SK-N-SH (cell line): ENCODE measurements around the gene BRD3. TPM values are rescaled to one million over a fixed set of nuclear protein-coding genes. Genes with fewer than 3 reads are reported as not detected.
"Not testable (repeated sequence)": the region's sequence is repeated elsewhere in the genome, so short reads cannot be mapped to it uniquely, and the experiment has no call there.

ENCODE experiments used
- CTCF ChIA-PET: fragments of 300-600, 350-600 bp; formaldehyde crosslinking; extraction: SDS; loops from one replicate; lab custom pipeline; 2021; lab: Yijun Ruan, JAX
- POLR2A ChIA-PET: fragments of 350-600 bp; sonication (Branson Sonifier 250); formaldehyde crosslinking; extraction: SDS; loops from one replicate; lab custom pipeline; 2020; ENCODE audit warnings: antibody characterized with exemption, inconsistent platforms; lab: Yijun Ruan, JAX
- DNase-seq: peaks from one replicate; pipeline ENCODE4 v3.0.0; 2012
- H2AFZ ChIP-seq: fragments of 200-600 bp; sonication (generic); 2 replicates; pipeline ENCODE4 v1.8.1; 2016; ENCODE audit warnings: antibody characterized with exemption, mild to moderate bottlenecking, low read depth
- H3F3A ChIP-seq: fragments of 200-600 bp; sonication (generic); replicated peaks from 2 replicates; pipeline ENCODE3; 2016; ENCODE audit warnings: antibody characterized with exemption, mild to moderate bottlenecking; ENCODE audit not compliant: insufficient read depth
- H3K27ac ChIP-seq, 2 experiments: fragments of 200-500 bp in 1 of 2; fragments of 200-600 bp in 1 of 2; sonication (Bioruptor generic) in 1 of 2; sonication (generic), shearing (Covaris generic) in 1 of 2; 2 replicates each; pipeline versions ENCODE4 v1.5.1 to v1.6.1; 2014 to 2016; ENCODE audit warnings: low read depth in 2 of 2, inconsistent platforms in 1 of 2, low read length in 1 of 2, mild to moderate bottlenecking in 1 of 2, mixed read lengths in 1 of 2
- H3K27me3 ChIP-seq: fragments of 200-600 bp; sonication (generic), shearing (Covaris generic); 2 replicates; pipeline ENCODE4 v1.6.1; 2016; ENCODE audit warnings: mixed run types; ENCODE audit not compliant: insufficient read depth
- H3K36me3 ChIP-seq, 2 experiments: fragments of 200-500 bp in 1 of 2; fragments of 200-600 bp in 1 of 2; sonication (Bioruptor generic) in 1 of 2; sonication (generic) in 1 of 2; replicated peaks in 1 of 2; 2 replicates each; pipeline versions ENCODE3 to v1.5.1; 2014 to 2016; ENCODE audit warnings: low read length in 1 of 2, mild to moderate bottlenecking in 1 of 2; ENCODE audit not compliant: insufficient read depth in 2 of 2, control insufficient read depth in 1 of 2
- H3K4me1 ChIP-seq, 2 experiments: fragments of 200-500 bp in 1 of 2; fragments of 200-600 bp in 1 of 2; sonication (Bioruptor generic) in 1 of 2; sonication (generic), shearing (Covaris generic) in 1 of 2; 2 replicates each; pipeline versions ENCODE4 v1.5.1 to v1.6.1; 2014 to 2016; ENCODE audit warnings: low read depth in 1 of 2, low read length in 1 of 2, mixed run types in 1 of 2; ENCODE audit not compliant: insufficient read depth in 2 of 2, control insufficient read depth in 1 of 2
- H3K4me2 ChIP-seq: fragments of 200-600 bp; sonication (generic), shearing (Covaris generic); 2 replicates; pipeline ENCODE4 v1.6.1; 2017; ENCODE audit warnings: mixed run types
- H3K4me3 ChIP-seq, 2 experiments: fragments of 200-500 bp in 1 of 2; fragments of 200-600 bp in 1 of 2; sonication (Bioruptor generic) in 1 of 2; sonication (generic), shearing (Covaris generic) in 1 of 2; 2 replicates each; pipeline versions ENCODE4 v1.5.1 to v1.8.1; 2014 to 2016; ENCODE audit warnings: low read depth in 2 of 2, inconsistent platforms in 1 of 2, low read length in 1 of 2, mild to moderate bottlenecking in 1 of 2, mixed read lengths in 1 of 2, moderate library complexity in 1 of 2
- H3K79me2 ChIP-seq: fragments of 200-600 bp; sonication (generic); 2 replicates; pipeline ENCODE4 v1.8.1; 2017; ENCODE audit warnings: mild to moderate bottlenecking; ENCODE audit not compliant: insufficient read depth
- H3K9ac ChIP-seq: fragments of 200-600 bp; sonication (generic); 2 replicates; pipeline ENCODE4 v1.6.1; 2017; ENCODE audit warnings: mixed run types
- H3K9me2 ChIP-seq: fragments of 200-600 bp; sonication (generic); 2 replicates; pipeline ENCODE4 v1.6.1; 2017; ENCODE audit warnings: mixed run types
- H3K9me3 ChIP-seq: fragments of 200-600 bp; sonication (generic); 2 replicates; pipeline ENCODE4 v1.6.1; 2017; ENCODE audit warnings: mixed run types, mild to moderate bottlenecking, moderate library complexity
- H4K20me1 ChIP-seq: fragments of 200-600 bp; sonication (generic); 2 replicates; pipeline ENCODE4 v1.6.1; 2017; ENCODE audit warnings: mild to moderate bottlenecking, mixed run types; ENCODE audit not compliant: insufficient read depth
- EP300 ChIP-seq, 2 experiments: IDR thresholded peaks; 2 replicates each; pipeline versions ENCODE4 v1.4.0 to v1.6.1; 2012; ENCODE audit warnings: borderline replicate concordance in 1 of 2, low read depth in 1 of 2, low read length in 1 of 2
- FOXM1 ChIP-seq: IDR thresholded peaks from 2 replicates; pipeline ENCODE4 v1.4.0; 2012; ENCODE audit warnings: low read depth, mild to moderate bottlenecking
- JUND ChIP-seq: IDR thresholded peaks from 2 replicates; pipeline ENCODE4 v1.4.0; 2012
- MAX ChIP-seq: IDR thresholded peaks from 2 replicates; pipeline ENCODE4 v1.4.0; 2012; ENCODE audit warnings: low read depth
- MXI1 ChIP-seq: IDR thresholded peaks from 2 replicates; pipeline ENCODE4 v1.6.1; 2012; ENCODE audit warnings: mild to moderate bottlenecking, low read depth, low read length, improper control_type of control experiment
- NFIC ChIP-seq: IDR thresholded peaks from 2 replicates; pipeline ENCODE4 v1.4.0; 2012; ENCODE audit warnings: borderline replicate concordance
- NRF1 ChIP-seq: IDR thresholded peaks from 2 replicates; pipeline ENCODE4 v1.6.1; 2012; ENCODE audit warnings: low read depth, mild to moderate bottlenecking, low read length
- POLR2AphosphoS5 ChIP-seq: IDR thresholded peaks from 2 replicates; pipeline ENCODE4 v1.6.1; 2012; ENCODE audit warnings: low read depth, low read length
- RAD21 ChIP-seq: IDR thresholded peaks from 2 replicates; pipeline ENCODE4 v1.6.1; 2012; ENCODE audit warnings: mild to moderate bottlenecking, low read length
- RCOR1 ChIP-seq: fragments of 150-350 bp; IDR thresholded peaks from 2 replicates; pipeline ENCODE4 v1.6.1; 2017; ENCODE audit warnings: antibody characterized with exemption, low read length
- REST ChIP-seq: IDR thresholded peaks from 2 replicates; pipeline ENCODE4 v1.6.1; 2012; ENCODE audit warnings: mild to moderate bottlenecking, low read depth, low read length, moderate library complexity
- YY1 ChIP-seq: IDR thresholded peaks from 2 replicates; pipeline ENCODE4 v1.4.0; 2012; ENCODE audit warnings: low read depth, mild to moderate bottlenecking
- WGBS: methylation state at CpG from one replicate; pipeline ENCODE4 v1.1.6; 2017; ENCODE audit warnings: low lambda C conversion rate; 5-methylcytosine and 5-hydroxymethylcytosine counted together
- polyA plus RNA-seq, 3 experiments: library from polyadenylated mRNA; depleted of rRNA; stranded (reverse); fragments of >200 nt; gene quantifications; 2 replicates each; pipeline ENCODE4 v1.2.3, GENCODE V29; 2012

BRD3 gene
- polyA plus RNA-seq, 1 of the 3 experiments (the other 2 are of a cell fraction), result 11.4 TPM

DNA sequence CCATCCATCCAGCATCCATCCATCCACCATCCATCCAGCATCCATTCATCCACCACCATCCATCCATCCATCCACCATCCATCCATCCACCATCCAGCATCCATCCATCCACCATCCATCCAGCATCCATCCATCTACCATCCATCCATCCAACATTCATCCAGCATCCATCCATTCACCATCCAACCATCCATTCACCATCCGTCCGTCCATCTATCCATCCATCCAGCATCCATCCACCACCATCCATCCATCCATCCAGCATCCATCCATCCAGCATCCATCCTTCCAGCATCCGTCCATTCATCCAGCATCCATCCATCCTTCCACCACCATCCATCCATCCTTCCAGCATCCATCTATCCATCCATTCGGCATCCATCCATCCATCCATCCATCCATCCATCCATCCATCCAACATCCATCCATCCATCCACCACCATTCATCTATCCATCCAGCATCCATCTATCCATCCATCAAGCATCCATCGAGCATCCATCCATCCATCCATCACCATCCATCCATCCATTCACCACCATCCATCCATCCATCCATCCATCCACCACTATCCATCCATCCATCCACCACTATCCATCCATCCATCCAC lies 35.7 kb upstream of the BRD3 start:
- H3K9me2 ChIP-seq, result no peaks in the 10 kb centered on the region
- CTCF ChIA-PET, result no interaction called here
- no peaks in the 10 kb centered on the region for H4K20me1 ChIP-seq
- H3K27ac ChIP-seq, result no peak overlapping the region
- peaks cover 16% of the 10 kb centered on the region; the same call in 1 of the 2 replicates for H3K27me3 ChIP-seq
- DNase-seq, result no peak
- POLR2A ChIA-PET, result no interaction called here
- no peak overlapping the region for H3K4me2 ChIP-seq
- no peak overlapping the region for H3K9ac ChIP-seq
- TF ChIP-seq NRF1, result no peak
- TF ChIP-seq POLR2AphosphoS5, result no peak
- H3F3A ChIP-seq, result no peaks in the 10 kb centered on the region
- no peaks in the 10 kb centered on the region for H3K9me3 ChIP-seq
- no peaks in the 10 kb centered on the region for H3K79me2 ChIP-seq
- no peaks in the 10 kb centered on the region; a peak in 1 of 4 replicates for H3K4me1 ChIP-seq
- 33% methylated on average over 5 of the region's 5 CpGs for WGBS
- H3K4me3 ChIP-seq, result no peak overlapping the region
- H2AFZ ChIP-seq, result no peak overlapping the region
- H3K36me3 ChIP-seq, result no peaks in the 10 kb centered on the region

GRCh38 chr9:134101623-134102149 lies 33.9 kb upstream of the BRD3 start:
- no peaks in the 10 kb centered on the region for H3K36me3 ChIP-seq
- no peaks in the 10 kb centered on the region for H3K9me2 ChIP-seq
- H4K20me1 ChIP-seq, result no peaks in the 10 kb centered on the region
- no peak overlapping the region for H3K4me3 ChIP-seq
- no peak overlapping the region for H3K4me2 ChIP-seq
- no peak overlapping the region for H2AFZ ChIP-seq
- 30% methylated on average over 8 of the region's 11 CpGs for WGBS
- no peaks in the 10 kb centered on the region for H3F3A ChIP-seq
- TF ChIP-seq JUND (no peak), NRF1 (0 out of 2 replicates have a peak, but pooled peaks have one; percentile 21)
- H3K27me3 ChIP-seq, result peaks cover 16% of the 10 kb centered on the region; the same call in 1 of the 2 replicates
- H3K9me3 ChIP-seq, result no peaks in the 10 kb centered on the region
- H3K9ac ChIP-seq, result no peak overlapping the region
- no peaks in the 10 kb centered on the region; a peak in 1 of 4 replicates for H3K4me1 ChIP-seq
- H3K27ac ChIP-seq, result no peak overlapping the region
- ChIA-PET CTCF (no interaction called here), POLR2A (no interaction called here)
- H3K79me2 ChIP-seq, result no peaks in the 10 kb centered on the region
- DNase-seq, result peak; percentile 48

DNA sequence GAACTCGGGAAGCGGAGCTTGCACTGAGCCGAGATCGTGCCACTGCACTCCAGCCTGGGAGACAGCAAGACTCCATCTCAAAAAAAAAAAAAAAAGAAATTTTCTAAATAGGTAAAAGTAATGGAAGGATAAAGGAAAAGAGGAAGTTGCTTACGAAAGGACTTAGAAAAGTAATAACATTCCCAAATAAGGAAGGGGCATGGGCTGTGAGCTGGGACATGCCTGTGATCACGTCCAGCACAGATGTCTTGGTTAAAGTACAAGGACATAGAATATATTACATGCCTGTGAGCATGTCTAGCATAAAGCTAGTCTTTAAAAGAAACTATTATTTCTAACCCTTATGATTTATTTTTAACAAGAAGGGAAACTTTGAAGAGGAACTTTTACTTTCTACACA lies 33.3 kb upstream of the BRD3 start:
- CTCF ChIA-PET, POLR2A ChIA-PET, H3K36me3 ChIP-seq, H3K4me2 ChIP-seq, H3K9me3 ChIP-seq, H2AFZ ChIP-seq, H4K20me1 ChIP-seq, H3K79me2 ChIP-seq, H3F3A ChIP-seq, DNase-seq, H3K9ac ChIP-seq, H3K9me2 ChIP-seq, H3K4me1 ChIP-seq, H3K27ac ChIP-seq, H3K4me3 ChIP-seq: not testable (repeated sequence)
- WGBS, result 60% methylated on average over 6 of the region's 6 CpGs
- H3K27me3 ChIP-seq, result peaks cover 16% of the 10 kb centered on the region; the same call in 1 of the 2 replicates

- H3K79me2 ChIP-seq, result no peaks in the 10 kb centered on the region
- no peaks in the 10 kb centered on the region for H4K20me1 ChIP-seq
- ChIA-PET POLR2A (no interaction called here), CTCF (interaction anchor here (1.5 kb wide), 1 partner anchor 105 kb away, joined by 5 read pairs; no protein-coding TSS in a partner anchor)
- no peaks in the 10 kb centered on the region for H3F3A ChIP-seq
- H3K9me3 ChIP-seq, result no peaks in the 10 kb centered on the region
- H3K36me3 ChIP-seq, result no peaks in the 10 kb centered on the region
- H3K9me2 ChIP-seq, result no peaks in the 10 kb centered on the region
- peaks cover 16% of the 10 kb centered on the region; the same call in 1 of the 2 replicates for H3K27me3 ChIP-seq
- no peak overlapping the region for H2AFZ ChIP-seq
- 51% methylated on average over 4 of the region's 5 CpGs for WGBS
- no peak overlapping the region for H3K4me3 ChIP-seq
- H3K27ac ChIP-seq, result no peak overlapping the region
- H3K4me2 ChIP-seq, result no peak overlapping the region
- H3K9ac ChIP-seq, result no peak overlapping the region
- DNase-seq, result no peak
- H3K4me1 ChIP-seq, result no peaks in the 10 kb centered on the region; a peak in 1 of 4 replicates
- TF ChIP-seq NRF1 (no peak), EP300 (IDR thresholded peaks at IDR 0.05; ENCODE audit: borderline replicate concordance in 1 of 2, low read depth in 1 of 2, low read length in 1 of 2) (no peak), NFIC (no peak), RCOR1 (no peak), MXI1 (no peak), REST (no peak), MAX (no peak), FOXM1 (no peak), RAD21 (no peak), YY1 (no peak), JUND (no peak)
These were observed 32.2 kb upstream of the BRD3 start for GRCh38 chr9:134100040-134100439.
